MM.1S (cell line): ENCODE data around the gene FOXRED2.

Experiments
- DNase-seq: peaks from one replicate; pipeline ENCODE4 v3.0.0-alpha.2; 2015
- H2AFZ ChIP-seq: fragments of 300-600 bp; sonication (generic); 2 replicates; pipeline ENCODE4 v1.6.0; 2016; ENCODE audit warnings: antibody characterized with exemption, low read length
- H3F3A ChIP-seq: fragments of 300-600 bp; sonication (generic); 2 replicates; pipeline ENCODE4 v1.6.1; 2016; ENCODE audit warnings: mild to moderate bottlenecking, antibody characterized with exemption, low read length, moderate library complexity, mixed read lengths; ENCODE audit not compliant: insufficient read depth
- H3K27ac ChIP-seq: fragments of 300-600 bp; sonication (generic); 2 replicates; pipeline ENCODE4 v1.5.1; 2016; ENCODE audit warnings: mild to moderate bottlenecking, low read length
- H3K27me3 ChIP-seq: fragments of 300-600 bp; sonication (generic); replicated peaks from 2 replicates; pipeline ENCODE4 v1.6.0; 2016; ENCODE audit warnings: low read length; ENCODE audit not compliant: insufficient read depth
- H3K36me3 ChIP-seq: fragments of 300-600 bp; sonication (generic); replicated peaks from 2 replicates; pipeline ENCODE4 v1.6.1; 2016; ENCODE audit warnings: mild to moderate bottlenecking, low read length, mixed read lengths; ENCODE audit not compliant: insufficient read depth
- H3K4me1 ChIP-seq: fragments of 300-600 bp; sonication (generic); 2 replicates; pipeline ENCODE4 v1.6.1; 2016; ENCODE audit warnings: low read length, mixed read lengths
- H3K4me2 ChIP-seq: fragments of 300-600 bp; sonication (generic); 2 replicates; pipeline ENCODE4 v1.6.0; 2016; ENCODE audit warnings: low read depth, low read length
- H3K4me3 ChIP-seq: fragments of 300-600 bp; sonication (generic); 2 replicates; pipeline ENCODE4 v1.5.1; 2016; ENCODE audit warnings: low read length, mixed read lengths
- H3K79me2 ChIP-seq: fragments of 300-600 bp; sonication (generic); 2 replicates; pipeline ENCODE4 v1.6.1; 2016; ENCODE audit warnings: mixed run types, low read length, mixed read lengths
- H3K9ac ChIP-seq: fragments of 300-600 bp; sonication (generic); 2 replicates; pipeline ENCODE4 v1.6.1; 2016; ENCODE audit warnings: low read length, mixed read lengths
- H3K9me2 ChIP-seq: fragments of 300-600 bp; sonication (generic); replicated peaks from 2 replicates; pipeline ENCODE4 v1.6.1; 2016; ENCODE audit warnings: mild to moderate bottlenecking, low read length, mixed read lengths; ENCODE audit not compliant: insufficient read depth
- H3K9me3 ChIP-seq: fragments of 300-600 bp; sonication (generic); replicated peaks from 2 replicates; pipeline ENCODE4 v1.6.1; 2016; ENCODE audit warnings: mild to moderate bottlenecking, low read length, mixed read lengths; ENCODE audit not compliant: insufficient read depth
- H4K20me1 ChIP-seq: fragments of 300-600 bp; sonication (generic); 2 replicates; pipeline ENCODE4 v1.6.1; 2016; ENCODE audit warnings: mild to moderate bottlenecking, low read length, moderate library complexity, mixed read lengths; ENCODE audit not compliant: insufficient read depth
- CTCF ChIP-seq: fragments of 300-600 bp; sonication (generic); IDR thresholded peaks from 2 replicates; pipeline ENCODE4 v1.5.1; 2016; ENCODE audit warnings: antibody characterized with exemption, low read length, mixed read lengths
- EZH2 ChIP-seq: fragments of 300-600 bp; sonication (generic); optimal IDR thresholded peaks from 2 replicates; pipeline ENCODE3; 2017; ENCODE audit warnings: low read depth, mild to moderate bottlenecking, antibody characterized with exemption, low read length, mixed read lengths
- EZH2phosphoT487 ChIP-seq: fragments of 300-600 bp; sonication (generic); IDR thresholded peaks from 2 replicates; pipeline ENCODE4 v1.6.1; 2018; ENCODE audit warnings: antibody characterized with exemption, low read length

The FOXRED2 gene

GRCh38 chr22:36469094-36469710 is 37.6 kb downstream of the FOXRED2 start:
- Histone ChIP-seq H3K4me1 (peaks cover 34% of the 10 kb centered on the region), H3K9ac (no peak overlapping the region), H3K4me2 (no peak overlapping the region), H3K9me2 (no peaks in the 10 kb centered on the region), H3K27ac (no peak overlapping the region), H3K9me3 (no peaks in the 10 kb centered on the region), H3K4me3 (no peak overlapping the region), H3K36me3 (no peaks in the 10 kb centered on the region), H4K20me1 (no peaks in the 10 kb centered on the region), H3K27me3 (no peaks in the 10 kb centered on the region), H2AFZ (no peak overlapping the region), H3F3A (0 out of 2 replicates have a peak, but pooled peaks cover 4% of the 10 kb centered on the region), H3K79me2 (peaks cover 11% of the 10 kb centered on the region)
- no peak for TF ChIP-seq EZH2phosphoT487
- no peak for TF ChIP-seq CTCF
- TF ChIP-seq EZH2, result no peak
- no peak for DNase-seq

GRCh38 chr22:36467946-36468345 is 38.9 kb downstream of the FOXRED2 start:
- H3K4me2 ChIP-seq, result peak overlapping the region; percentile 59
- no peaks in the 10 kb centered on the region for H4K20me1 ChIP-seq
- TF ChIP-seq CTCF, result no peak
- TF ChIP-seq EZH2phosphoT487, result no peak
- no peak for TF ChIP-seq EZH2
- H2AFZ ChIP-seq, result no peak overlapping the region
- no peak overlapping the region; the same call in 1 of the 2 replicates for H3K27ac ChIP-seq
- peaks cover 11% of the 10 kb centered on the region for H3K79me2 ChIP-seq
- no peak overlapping the region for H3K4me3 ChIP-seq
- no peaks in the 10 kb centered on the region for H3K27me3 ChIP-seq
- H3K9me3 ChIP-seq, result no peaks in the 10 kb centered on the region
- peak overlapping the region; percentile 15; the same call in 1 of the 2 replicates for H3K9ac ChIP-seq
- no peaks in the 10 kb centered on the region for H3K9me2 ChIP-seq
- no peaks in the 10 kb centered on the region for H3K36me3 ChIP-seq
- DNase-seq, result peak; percentile 64
- H3K4me1 ChIP-seq, result peaks cover 34% of the 10 kb centered on the region
- 0 out of 2 replicates have a peak, but pooled peaks cover 4% of the 10 kb centered on the region for H3F3A ChIP-seq

GRCh38 chr22:36467042-36467810 is 39.6 kb downstream of the FOXRED2 start:
- no peak for TF ChIP-seq EZH2
- no peak for TF ChIP-seq CTCF
- TF ChIP-seq EZH2phosphoT487, result no peak
- no peak for DNase-seq
- Histone ChIP-seq H3K4me3 (no peak overlapping the region), H3K36me3 (no peaks in the 10 kb centered on the region), H2AFZ (no peak overlapping the region), H3K27ac (no peak overlapping the region), H3K9ac (no peak overlapping the region), H4K20me1 (no peaks in the 10 kb centered on the region), H3K4me1 (peaks cover 34% of the 10 kb centered on the region), H3K79me2 (peaks cover 11% of the 10 kb centered on the region), H3K27me3 (no peaks in the 10 kb centered on the region), H3F3A (0 out of 2 replicates have a peak, but pooled peaks cover 3% of the 10 kb centered on the region), H3K9me2 (no peaks in the 10 kb centered on the region), H3K9me3 (no peaks in the 10 kb centered on the region), H3K4me2 (peak overlapping the region; percentile 59; the same call in 1 of the 2 replicates)
